SH-SY5Y (cell line): ENCODE results near the gene BTF3.

Source experiments
- GATA2 ChIP-seq: IDR thresholded peaks from 2 replicates; pipeline ENCODE4 v1.6.1; 2011; ENCODE audit warnings: mild to moderate bottlenecking, low read depth, low read length
- GATA3 ChIP-seq: IDR thresholded peaks from 2 replicates; pipeline ENCODE4 v1.6.1; 2011; ENCODE audit warnings: low read depth, mild to moderate bottlenecking, low read length, moderate library complexity

The BTF3 gene

DNA sequence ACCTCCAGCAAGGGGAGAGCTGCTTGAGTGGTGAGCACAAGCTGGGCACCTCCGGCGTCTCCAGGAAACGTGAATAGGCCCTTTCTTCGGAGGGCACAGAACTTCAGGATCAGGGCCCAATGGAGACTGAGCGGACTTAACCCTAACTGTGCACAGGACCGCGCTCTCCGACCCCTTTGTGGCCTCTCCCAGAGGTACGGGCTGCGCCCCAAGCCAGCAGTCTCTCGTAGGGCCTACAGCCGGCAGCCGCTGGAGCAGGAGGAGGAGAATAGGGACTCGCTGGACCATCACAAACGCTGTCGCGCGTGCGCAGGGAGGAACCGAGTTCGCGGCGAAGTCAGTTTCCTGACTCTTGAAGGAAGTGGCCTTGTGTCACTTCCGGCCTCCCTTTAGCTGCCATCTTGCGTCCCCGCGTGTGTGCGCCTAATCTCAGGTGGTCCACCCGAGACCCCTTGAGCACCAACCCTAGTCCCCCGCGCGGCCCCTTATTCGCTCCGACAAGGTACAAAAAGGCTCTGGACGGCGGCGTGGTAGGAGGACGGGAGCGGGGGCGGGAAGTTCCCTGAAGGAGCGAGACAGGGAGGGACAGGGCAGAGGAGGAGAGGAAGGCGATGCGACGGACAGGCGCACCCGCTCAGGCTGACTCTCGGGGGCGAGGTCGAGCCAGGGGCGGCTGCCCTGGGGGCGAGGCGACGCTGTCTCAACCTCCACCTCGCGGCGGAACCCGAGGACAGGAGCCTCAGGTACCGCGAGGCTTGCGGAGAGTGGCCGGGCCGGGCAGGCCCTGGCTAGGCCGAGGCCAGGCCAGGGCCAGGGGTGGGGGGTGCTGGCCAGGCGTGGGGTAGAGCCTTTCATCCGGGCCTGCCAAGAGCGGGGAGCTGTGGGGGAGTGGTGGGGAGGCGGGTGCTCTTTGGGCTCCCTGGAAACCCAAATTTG, at the start of gene BTF3:
Gene BTF3 (plus strand): TSS at position 386 of the 936 bp plus-strand sequence. CDS start 226 bp downstream, at position 612.
- no peak for TF ChIP-seq GATA2
- TF ChIP-seq GATA3 = no peak

DNA sequence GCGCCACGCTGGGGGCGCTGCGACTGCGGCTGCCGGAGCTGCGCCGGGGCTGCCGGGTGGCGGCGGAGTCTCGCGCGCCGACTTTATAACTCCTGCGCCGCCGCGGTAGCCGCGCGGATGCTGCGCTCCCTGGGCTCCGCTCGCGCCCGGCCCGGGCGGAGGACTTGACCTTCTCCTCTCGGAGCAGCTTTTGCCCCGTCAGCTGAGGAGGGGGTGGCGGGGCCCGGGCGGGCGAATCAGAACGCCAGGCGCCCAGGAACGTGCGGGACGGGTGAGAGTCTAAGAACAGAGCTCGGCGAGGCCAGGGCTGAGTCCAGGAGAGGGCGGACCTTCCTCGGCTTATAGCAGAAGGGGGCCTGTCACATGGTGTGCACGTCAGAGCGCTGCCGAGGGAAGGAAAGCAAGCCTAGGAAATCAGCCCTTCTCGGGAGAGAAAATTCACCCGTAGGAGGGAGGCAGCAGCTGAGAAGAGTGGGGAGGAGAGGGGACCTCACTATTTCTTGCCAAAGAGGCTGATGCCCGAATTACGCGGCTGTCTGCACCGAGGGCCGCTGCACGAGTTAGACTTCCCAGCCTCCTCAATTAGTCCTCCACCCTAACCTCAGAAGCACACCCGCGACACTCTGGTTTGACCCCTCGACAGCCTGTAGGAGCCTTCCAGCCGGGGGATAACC, 49.6 kb upstream of the BTF3 start, which contains the start of gene FOXD1:
Gene FOXD1 (minus strand): TSS at position 315 of the 674 bp plus-strand sequence. CDS start 415 bp downstream, outside the sequence.
- TF ChIP-seq GATA2 (no peak), GATA3 (no peak)

- TF ChIP-seq GATA2 (no peak), GATA3 (no peak)
Measured at GRCh38 chr5:73450137-73450536, 48.1 kb upstream of the BTF3 start.

DNA sequence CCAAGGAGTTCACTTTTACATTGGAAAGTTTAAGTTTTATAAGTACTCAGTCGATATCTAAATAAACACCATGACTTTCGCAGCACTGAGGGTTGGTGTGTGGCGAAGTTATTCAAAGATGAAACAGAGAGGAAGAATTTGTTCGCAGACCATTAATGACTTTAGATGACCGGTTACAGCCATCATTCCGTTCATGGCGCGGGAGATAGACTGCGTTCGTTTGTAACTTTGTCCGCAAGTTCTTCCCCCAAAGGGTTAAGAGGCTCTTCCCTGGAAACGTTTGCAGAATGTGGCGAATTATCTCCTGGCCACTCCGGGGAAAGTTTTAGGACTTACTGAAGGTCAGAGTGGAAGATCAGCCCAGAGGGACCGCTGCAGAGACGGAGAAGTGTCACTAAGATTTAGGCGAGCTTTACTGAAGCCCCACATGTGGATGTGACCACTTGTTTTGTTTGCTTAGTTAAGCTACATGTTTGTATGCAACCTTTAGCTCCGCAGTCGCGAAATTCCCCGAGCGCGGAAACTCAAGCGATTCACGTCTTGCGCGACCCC, 47.5 kb upstream of the BTF3 start:
- TF ChIP-seq GATA2 (no peak), GATA3 (no peak)

- no peak for TF ChIP-seq GATA3
- TF ChIP-seq GATA2 = no peak
Measured at GRCh38 chr5:73451224-73452130, 46.8 kb upstream of the BTF3 start.

- TF ChIP-seq GATA2 (no peak), GATA3 (no peak)
Measured at GRCh38 chr5:73452215-73452614, 46.0 kb upstream of the BTF3 start.

DNA sequence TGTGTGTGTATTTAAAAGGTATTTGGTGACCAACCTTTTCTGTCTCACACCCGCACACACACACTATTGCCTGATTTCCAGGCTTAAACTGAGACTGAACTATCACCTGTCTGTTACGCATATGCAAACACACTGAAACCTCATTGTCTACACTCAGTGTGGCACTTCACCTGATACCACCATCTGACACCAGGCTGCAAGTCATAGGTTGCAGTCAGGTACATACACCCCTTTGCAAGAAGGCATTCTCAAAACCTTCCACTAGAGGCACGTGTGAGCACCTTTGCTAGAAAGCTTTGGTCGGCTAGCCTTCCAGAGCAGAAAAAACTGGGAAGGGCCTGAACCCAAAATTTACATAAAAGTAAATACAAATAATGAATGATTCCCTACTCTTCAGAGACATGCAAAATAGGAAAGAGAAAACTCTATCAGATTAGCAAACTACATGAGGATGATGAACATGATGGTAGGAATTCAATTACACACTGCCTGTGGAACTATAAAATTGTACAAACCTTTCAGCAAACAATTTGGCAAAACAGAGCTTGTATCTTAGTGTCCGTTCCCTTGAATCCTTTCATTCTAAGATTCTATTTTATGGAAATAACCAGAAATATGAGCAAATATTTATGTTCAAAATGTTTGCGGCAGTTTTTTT, 43.7 kb upstream of the BTF3 start:
- TF ChIP-seq GATA2 (no peak), GATA3 (no peak)

GRCh38 chr5:73459366-73459765, 38.9 kb upstream of the BTF3 start:
- TF ChIP-seq GATA2 (no peak), GATA3 (no peak)

DNA sequence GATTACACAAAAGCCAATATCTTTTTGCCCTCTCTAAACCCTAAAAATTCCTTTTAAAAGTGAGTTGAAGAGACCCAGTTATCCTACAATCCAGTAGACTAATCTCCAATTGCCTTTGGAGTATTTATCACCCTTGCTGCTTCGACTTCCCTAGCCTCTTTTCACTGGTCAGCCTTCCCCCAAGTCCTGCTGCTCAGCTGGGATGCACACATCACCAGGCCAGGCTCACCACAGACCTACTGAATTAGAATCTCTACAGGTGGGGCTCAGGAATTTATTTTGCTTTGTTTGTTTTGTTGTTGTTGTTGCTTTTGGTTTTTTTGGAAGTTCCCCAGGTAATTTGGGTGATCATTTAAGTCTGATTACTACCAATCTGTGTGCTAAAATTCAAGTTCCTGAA, 38.1 kb upstream of the BTF3 start:
- TF ChIP-seq GATA3 (no peak), GATA2 (no peak)

- TF ChIP-seq GATA2 (no peak), GATA3 (no peak)
Measured at GRCh38 chr5:73464016-73464745, 34.1 kb upstream of the BTF3 start.

GRCh38 chr5:73469878-73470277, 28.4 kb upstream of the BTF3 start:
- TF ChIP-seq GATA3 (no peak), GATA2 (no peak)

DNA sequence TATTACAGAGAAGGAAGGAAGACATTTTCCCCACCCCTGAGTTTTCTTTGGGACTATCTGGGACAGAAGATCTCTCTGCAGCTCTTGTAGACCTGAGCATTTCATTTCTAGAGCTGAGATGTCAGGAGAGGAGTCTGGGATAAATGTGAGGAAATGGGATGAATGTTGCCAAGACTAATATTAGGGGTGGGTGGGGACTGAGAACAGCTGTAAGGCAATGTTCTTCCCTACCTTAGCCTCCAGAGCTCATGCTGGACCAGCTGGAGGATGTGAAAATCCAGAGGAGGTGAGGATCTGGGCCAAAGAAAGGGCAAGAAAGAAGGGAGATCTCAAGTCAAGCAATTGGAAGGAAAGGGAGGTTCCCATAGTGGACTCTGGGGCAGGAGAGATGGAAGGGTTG, 26.6 kb upstream of the BTF3 start:
- TF ChIP-seq GATA2 (no peak), GATA3 (no peak)

DNA sequence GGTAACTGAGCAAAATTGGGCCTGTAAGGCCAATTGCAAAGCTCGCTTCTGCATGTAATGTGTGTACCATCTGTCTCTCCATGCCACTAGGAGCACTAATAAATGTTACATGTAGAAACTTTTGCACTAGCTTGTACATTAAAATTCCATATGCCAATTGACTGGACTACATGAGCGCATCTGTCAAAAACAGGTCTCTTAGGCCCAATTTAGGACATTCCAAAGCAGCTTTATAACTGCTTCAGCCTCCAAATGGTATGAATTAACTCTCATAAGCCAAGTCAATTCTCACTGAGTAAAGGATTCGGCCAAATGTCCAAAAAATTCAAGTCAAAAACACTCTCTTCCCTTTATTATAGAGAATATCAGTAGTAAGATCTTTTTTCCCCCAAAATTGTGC, 26.1 kb upstream of the BTF3 start:
- TF ChIP-seq GATA3 = no peak
- no peak for TF ChIP-seq GATA2
